ENCODE measurements around the gene RBMS1.

DNA sequence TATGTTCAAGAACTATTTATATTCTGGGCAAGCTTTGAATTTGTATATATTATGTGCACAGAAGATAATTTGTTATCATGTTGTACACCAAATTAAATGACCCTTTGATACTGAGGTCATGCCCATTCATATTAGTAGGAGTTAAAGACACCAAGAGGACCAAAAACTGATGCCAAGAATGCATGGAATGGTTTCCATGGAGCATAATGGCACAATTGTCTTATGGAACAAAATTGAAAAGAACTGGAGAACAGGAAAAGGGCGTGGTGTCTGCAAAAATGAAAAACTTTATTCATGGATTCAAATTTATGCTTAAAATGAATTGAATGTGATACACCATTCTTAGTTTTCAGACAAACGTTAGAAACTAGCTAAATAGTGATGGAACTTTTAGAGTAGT, 24.1 kb upstream of the RBMS1 start:
- no peak for TF ChIP-seq POLR2A (IDR thresholded peaks at IDR 0.05)
- TF ChIP-seq, protein P1, sequence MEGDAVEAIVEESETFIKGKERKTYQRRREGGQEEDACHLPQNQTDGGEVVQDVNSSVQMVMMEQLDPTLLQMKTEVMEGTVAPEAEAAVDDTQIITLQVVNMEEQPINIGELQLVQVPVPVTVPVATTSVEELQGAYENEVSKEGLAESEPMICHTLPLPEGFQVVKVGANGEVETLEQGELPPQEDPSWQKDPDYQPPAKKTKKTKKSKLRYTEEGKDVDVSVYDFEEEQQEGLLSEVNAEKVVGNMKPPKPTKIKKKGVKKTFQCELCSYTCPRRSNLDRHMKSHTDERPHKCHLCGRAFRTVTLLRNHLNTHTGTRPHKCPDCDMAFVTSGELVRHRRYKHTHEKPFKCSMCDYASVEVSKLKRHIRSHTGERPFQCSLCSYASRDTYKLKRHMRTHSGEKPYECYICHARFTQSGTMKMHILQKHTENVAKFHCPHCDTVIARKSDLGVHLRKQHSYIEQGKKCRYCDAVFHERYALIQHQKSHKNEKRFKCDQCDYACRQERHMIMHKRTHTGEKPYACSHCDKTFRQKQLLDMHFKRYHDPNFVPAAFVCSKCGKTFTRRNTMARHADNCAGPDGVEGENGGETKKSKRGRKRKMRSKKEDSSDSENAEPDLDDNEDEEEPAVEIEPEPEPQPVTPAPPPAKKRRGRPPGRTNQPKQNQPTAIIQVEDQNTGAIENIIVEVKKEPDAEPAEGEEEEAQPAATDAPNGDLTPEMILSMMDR (IDR thresholded peaks at IDR 0.05 in 4 of 5, conservative IDR thresholded peaks at IDR 0.05 in 1 of 5), result no peak
